GM18505 (cell line): ENCODE measurements around the gene PDLIM4.

Experiments
- ATAC-seq: cut with Tn5 transposase; IDR thresholded peaks from one replicate; pipeline ENCODE4 v1.9.1; 2021; ENCODE audit not compliant: unreplicated experiment
- POLR2A ChIP-seq: IDR thresholded peaks from 4 replicates; pipeline ENCODE4 v1.6.1; 2011; ENCODE audit warnings: borderline replicate concordance; ENCODE audit not compliant: insufficient read depth, insufficient read length; ENCODE audit errors: extremely low read depth

PDLIM4 gene, protein sequence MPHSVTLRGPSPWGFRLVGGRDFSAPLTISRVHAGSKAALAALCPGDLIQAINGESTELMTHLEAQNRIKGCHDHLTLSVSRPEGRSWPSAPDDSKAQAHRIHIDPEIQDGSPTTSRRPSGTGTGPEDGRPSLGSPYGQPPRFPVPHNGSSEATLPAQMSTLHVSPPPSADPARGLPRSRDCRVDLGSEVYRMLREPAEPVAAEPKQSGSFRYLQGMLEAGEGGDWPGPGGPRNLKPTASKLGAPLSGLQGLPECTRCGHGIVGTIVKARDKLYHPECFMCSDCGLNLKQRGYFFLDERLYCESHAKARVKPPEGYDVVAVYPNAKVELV

DNA sequence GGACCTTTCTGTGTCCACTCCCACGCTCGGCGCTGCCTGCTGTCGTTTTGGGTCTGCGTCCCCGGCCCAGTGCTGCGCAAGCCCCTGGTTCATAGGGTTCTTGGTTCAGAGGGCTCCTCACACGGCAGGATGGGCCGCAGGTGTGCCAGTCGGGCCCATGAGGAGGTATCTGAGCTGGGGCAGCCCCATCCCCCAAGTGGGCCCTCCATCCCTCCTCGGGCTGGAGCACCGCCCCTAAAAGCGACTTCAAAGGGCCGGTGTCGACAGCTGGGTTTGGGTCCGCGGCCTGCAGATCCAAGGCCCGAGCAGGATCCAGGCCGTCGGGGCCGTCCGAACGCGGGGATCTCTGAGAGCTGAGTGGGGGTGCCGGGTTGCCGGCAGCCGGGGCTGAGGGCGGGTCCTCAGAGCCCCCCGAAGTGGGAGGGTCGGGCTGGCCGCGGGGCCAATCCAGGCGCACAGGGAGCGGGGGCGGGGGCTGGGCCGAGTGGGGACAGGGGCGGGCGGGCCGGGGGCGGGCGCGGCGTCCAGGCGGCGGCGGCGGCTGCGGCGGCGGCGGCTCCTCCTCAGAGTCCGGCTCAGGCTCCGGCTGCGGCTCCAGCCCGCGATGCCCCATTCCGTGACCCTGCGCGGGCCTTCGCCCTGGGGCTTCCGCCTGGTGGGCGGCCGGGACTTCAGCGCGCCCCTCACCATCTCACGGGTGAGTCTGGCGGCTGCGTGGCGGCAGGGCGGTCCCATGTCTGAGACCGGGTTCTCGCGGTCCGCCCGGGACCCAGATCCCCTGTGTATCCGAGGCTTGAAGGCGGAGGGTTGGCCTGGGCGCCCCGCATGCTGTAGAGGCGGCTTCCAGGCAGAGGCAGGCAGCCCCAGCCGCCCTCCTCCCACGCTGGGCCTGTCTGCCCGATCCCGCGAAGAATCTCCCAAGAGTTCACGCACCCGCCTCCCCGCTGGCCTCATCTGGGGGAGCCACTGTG is at the start of gene PDLIM4:
PDLIM4 (plus strand) TSS at position 566 of the 971 bp plus-strand sequence; CDS start at position 605, 39 bp downstream.
- TF ChIP-seq POLR2A, result no peak
- no peak for ATAC-seq

DNA sequence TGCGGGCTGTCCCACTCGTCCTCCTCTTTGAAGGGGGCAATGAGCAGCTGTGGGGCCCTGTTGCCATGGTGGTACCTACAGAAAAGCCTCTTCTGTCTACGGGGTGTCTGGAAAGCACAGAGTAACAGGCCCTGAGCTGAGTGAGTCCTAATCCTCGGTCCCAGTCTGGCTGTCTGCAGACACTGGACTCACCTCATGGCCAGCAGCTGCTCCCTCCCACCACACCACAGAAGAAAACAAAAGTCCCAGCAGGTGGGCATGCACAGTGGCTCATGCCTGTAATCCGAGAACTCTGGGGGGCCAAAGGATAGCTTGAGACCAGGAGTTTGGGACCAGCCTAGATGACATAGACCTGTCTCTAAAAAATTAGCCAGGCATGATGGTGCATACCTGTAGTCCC is 49.7 kb upstream of the PDLIM4 start:
- no peak for TF ChIP-seq POLR2A
- ATAC-seq, result no peak

DNA sequence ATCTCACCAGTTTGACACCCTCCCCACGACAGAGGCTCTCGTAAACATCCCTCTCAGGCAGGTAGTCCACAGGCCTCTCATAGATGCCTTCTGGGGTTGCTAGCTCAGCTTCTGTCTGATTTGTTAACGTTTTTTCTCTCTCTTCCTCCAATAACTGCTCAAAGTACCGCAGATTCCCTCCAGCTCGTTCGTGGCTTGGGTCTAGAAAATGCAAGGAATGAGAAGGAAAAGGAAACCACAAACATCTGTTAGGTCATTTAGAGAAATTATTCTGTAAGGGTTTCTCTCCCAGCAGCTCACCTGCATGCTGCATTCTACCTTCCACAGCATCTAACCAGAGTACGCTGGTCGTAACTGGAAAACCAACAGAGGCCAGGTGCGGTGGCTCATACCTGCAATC is 48.4 kb upstream of the PDLIM4 start:
- no peak for ATAC-seq
- TF ChIP-seq POLR2A, result no peak

DNA sequence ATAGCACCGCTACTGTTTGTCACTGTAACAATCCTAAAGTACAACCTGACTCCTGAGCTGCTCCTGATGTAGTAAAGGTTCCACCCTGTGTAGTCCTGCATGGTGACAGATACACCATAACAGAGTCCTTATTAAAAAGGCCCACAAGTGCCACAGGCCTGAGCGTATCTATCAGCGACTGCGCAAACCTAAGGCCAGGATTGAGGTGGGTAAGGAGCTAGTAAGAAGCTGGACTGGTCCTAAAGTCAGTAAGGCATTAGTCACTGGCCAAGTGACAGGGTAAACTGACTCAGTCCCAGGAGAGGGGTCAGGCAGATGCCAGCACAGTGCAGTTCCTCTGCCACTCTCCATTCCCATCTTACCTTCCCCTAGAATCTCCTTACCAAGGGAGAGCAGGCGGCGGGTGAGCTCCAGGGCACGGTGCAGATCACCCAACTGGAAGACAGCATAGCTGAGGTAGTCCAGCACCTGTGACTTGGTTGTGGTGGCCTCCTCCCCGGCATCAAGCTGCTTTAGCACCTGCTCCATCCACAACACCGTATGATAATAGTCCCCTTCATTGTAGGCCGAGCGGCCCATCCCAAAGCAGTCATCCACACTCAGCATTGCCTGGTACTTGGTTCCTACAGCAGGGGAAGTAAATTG is 47.5 kb upstream of the PDLIM4 start:
- no peak for ATAC-seq
- no peak for TF ChIP-seq POLR2A

DNA sequence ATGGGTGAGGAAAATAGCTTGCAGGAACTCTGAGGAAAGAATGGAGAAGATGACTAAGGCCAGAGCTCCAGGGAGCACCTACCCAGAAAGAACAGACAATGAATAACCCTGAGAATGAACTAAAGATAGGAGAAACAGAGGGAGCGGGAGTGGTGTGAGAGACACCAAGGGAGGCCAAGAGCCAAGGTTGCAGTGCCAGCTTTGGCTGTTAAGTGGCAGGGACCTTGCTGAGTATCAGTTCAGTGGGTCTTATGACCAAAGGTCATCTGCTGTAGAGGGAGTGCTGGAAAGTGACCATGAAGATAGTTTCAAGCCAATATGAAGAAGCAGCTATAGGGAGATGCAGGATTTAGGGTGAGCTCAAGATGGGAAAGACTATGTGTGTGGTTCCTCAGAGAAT is 46.6 kb upstream of the PDLIM4 start:
- no peak for ATAC-seq
- no peak for TF ChIP-seq POLR2A

DNA sequence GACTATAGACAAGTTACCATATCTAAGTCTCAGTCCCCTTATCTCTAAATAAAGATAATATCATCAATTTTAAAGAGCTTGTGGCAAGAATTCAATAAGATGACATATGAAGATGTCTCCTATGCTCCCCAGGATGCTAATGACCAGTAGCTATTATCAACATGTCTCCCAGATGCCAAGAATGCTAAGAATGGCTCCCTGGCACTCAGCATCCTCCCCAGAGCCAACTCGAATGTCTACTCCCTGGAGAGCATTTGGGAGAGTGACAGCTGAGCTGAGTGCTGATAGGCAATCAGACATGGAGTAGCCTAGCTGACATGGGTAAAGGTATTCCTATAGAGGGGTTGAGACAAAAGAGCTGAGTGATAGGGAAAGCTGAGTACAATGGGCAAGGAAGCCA is 45.7 kb upstream of the PDLIM4 start:
- TF ChIP-seq POLR2A, result no peak

DNA sequence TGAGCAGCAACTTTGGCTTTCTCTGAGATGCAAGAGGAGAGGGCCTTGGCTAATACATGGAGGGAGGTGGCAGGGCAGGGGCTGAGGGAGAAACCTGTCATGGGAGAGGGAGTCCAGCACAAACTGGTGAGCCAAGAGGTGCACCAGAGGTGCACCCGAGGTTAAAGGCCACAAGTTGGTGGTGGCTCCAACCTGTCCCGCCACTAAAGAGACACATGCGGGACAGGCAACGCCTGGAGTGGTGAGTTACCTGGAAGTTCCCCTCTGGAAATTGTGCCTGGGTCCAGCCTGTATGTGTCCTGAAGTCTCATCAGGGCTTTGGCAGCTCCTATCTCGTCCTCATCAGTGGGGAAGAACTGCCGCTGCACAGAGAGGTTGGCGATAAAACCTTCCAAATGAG is 43.8 kb upstream of the PDLIM4 start:
- TF ChIP-seq POLR2A, result no peak
- ATAC-seq, result no peak

More for the DNA sequence above, 45.7 kb upstream of the PDLIM4 start:
- no peak for ATAC-seq

DNA sequence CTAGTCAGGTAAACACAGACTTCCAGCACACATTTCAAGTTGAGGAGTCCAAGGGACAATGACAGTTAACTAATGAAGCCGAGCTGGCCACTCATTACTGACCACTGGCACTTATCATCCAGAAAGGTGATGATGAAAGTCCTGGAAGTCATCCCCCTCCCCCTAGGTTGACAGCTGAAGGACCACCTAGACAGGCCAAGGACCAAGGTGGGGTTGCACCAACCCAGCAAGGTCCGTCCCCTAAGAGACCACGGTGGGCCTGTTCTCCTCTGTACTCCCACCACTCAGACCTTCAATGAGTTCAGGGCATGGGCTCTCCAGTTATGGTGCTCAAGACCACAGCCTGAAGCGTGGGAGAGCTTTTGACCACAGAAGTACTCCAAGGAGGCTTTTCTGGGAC is 43.0 kb upstream of the PDLIM4 start:
- no peak for ATAC-seq
- TF ChIP-seq POLR2A, result no peak

DNA sequence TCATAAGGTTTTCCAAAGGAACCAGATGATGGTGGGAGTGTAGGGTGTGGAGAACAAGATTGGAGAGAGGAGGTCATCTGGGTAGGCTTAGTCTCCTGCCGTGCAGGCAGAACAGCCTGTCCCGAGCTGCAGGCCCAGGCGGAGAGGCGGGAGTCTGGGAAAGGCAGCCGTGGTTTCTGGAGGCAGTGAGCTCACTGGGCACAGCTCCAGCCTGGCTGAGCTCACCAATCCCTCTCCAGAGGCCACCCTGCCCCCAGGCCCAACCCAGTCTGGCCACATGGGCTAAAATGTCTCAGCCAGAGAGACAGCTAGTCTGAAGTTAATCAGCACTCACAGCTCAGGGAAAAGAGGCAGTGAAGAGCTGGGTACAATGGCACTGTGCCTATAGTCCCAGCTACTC is 42.2 kb upstream of the PDLIM4 start:
- no peak for ATAC-seq
- TF ChIP-seq POLR2A, result no peak

DNA sequence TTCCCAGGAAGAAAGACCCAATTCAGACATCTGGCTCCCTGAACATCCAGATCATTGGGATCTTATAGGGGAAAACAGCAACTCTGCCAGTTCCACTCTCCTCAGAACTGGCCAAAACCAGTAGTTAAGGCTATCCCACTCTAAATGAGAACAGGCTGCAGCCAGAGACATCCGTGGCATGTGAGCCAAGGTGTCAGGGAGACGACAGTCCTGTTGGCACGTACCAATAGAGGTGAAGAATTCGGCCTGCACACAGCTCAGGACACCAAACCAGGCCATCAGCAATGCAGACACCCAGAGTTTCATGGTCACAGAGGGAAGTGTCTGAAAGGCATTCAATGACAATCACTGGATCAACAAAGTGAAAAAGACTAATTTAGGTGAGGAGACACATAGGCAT is 39.2 kb upstream of the PDLIM4 start:
- no peak for ATAC-seq
- no peak for TF ChIP-seq POLR2A

DNA sequence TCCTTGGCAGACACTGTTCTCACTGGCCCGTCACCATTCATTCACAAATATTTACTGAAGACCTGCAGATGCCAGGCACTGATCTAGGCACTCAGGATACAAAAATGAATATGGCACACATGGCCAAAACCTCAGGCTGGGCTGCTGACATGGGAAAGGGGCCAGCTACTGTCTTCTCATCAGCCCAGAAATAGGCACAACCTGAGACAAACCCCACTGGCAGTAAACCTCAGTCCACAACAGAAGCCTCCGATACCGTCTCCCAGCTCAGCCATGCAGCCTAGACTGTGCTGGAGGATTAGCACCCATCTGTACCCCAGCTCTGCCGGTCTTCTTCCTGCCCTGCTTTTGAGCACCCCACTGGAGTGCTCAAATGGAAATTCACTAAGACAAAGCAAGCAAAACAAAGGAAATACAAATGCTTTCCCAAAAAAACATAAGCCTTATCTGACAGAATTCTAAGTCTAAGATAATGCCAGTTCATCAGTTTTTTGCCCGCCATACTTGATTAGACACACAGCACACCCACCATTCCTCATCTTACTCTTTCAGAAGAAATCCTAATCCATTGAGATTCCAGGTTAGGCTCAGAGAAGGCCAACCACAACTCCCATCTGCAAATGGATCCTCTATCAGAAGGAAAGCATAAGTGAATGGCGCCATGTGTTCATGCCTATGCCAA is 38.1 kb upstream of the PDLIM4 start:
- TF ChIP-seq POLR2A, result no peak
- no peak for ATAC-seq

DNA sequence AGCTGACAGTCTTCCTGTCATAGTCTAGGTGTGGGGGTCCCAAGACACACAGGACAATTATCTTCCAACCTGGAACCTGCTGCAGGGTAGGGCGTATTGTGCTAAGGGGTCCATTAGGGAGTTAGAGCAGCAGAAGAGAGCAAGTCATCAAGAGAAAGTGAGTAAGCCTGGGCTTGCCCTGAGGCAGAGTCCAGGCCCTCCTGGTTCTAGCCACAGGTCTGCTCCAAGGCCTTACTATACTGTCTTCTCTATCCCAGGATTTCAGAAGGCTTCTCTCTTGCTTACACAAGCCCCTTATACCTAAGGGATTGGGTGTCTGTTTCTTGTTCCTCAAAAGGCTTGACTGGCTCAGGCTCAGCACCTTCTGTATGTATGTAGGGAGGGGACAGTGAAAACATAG is 37.5 kb upstream of the PDLIM4 start:
- ATAC-seq, result no peak
- no peak for TF ChIP-seq POLR2A

DNA sequence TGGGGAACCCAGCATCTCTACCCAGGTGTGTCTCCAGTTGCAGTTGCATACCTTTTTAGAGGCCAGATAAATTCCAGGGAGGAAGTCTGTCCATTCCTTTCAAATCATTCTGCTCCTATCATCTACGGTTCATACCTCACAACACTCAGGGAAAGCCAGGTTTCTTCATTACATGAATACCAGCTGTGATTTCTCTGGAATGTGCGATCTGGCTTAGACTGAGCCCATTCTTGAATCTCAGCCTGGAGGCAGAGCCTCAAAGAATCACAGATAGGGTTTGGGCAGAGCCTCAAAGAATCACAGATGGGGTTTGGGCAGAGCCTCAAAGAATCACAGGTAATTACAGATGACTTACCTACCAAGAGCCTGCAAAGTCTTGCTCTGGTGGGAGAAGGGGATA is 37.0 kb upstream of the PDLIM4 start:
- TF ChIP-seq POLR2A, result no peak
- ATAC-seq, result no peak
